ENCODE data around the gene EIF4E3.

DNA sequence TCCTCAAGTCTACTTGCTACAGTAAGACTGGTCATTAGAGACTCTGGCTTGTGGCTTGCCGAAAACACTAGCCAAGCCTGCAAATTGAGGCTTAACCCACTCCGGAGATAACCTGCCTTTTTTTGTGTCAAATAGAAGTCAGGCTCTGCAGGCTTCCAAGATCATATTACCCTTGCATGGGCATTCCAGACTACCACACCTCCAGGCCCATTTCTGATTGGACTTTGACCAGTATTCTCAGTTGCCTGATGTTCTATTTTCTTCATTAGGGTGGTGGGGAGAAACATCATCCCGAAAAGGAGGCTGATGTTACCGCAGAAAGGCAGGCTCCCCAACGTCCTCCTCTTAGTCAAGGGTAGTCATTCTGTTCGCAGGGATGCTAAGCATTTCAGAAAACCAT is 73.6 kb downstream of the EIF4E3 start:
- TF ChIP-seq RAD21 (IDR thresholded peaks at IDR 0.05; ENCODE audit: insufficient read depth, low read depth, low read length) (no peak), SMC3 (IDR thresholded peaks at IDR 0.05; ENCODE audit: borderline replicate concordance, low read length) (no peak), MAX (IDR thresholded peaks at IDR 0.05; ENCODE audit: low read depth, low read length) (no peak), CTCF (IDR thresholded peaks at IDR 0.05 in 2 of 3, conservative IDR thresholded peaks at IDR 0.05 in 1 of 3; ENCODE audit: control insufficient read depth in 2 of 3, extremely low read depth in 1 of 3, insufficient read depth in 1 of 3, low read depth in 3 of 3, low read length in 3 of 3) (no peak), PBX3 (IDR thresholded peaks at IDR 0.05; ENCODE audit: insufficient replicate concordance, low read depth, low read length) (no peak), NBN (IDR thresholded peaks at IDR 0.05) (no peak)
- TF ChIP-seq, protein P1, sequence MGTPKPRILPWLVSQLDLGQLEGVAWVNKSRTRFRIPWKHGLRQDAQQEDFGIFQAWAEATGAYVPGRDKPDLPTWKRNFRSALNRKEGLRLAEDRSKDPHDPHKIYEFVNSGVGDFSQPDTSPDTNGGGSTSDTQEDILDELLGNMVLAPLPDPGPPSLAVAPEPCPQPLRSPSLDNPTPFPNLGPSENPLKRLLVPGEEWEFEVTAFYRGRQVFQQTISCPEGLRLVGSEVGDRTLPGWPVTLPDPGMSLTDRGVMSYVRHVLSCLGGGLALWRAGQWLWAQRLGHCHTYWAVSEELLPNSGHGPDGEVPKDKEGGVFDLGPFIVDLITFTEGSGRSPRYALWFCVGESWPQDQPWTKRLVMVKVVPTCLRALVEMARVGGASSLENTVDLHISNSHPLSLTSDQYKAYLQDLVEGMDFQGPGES (IDR thresholded peaks at IDR 0.05) = no peak

All from GM12878 (cell line).